GM21528 (cell line): ENCODE measurements around the gene RABGAP1L.
"Not testable (repeated sequence)": the region's sequence is repeated elsewhere in the genome, so short reads cannot be mapped to it uniquely, and the experiment has no call there.

Source experiments
- ATAC-seq: cut with Tn5 transposase; IDR thresholded peaks from one replicate; pipeline ENCODE4 v1.9.1; 2021; ENCODE audit warnings: mild to moderate bottlenecking, moderate library complexity; ENCODE audit not compliant: unreplicated experiment, low FRiP score

RABGAP1L gene

GRCh38 chr1:174998569-174999215 lies 839.4 kb downstream of the RABGAP1L start:
- peak; percentile 4 for ATAC-seq

GRCh38 chr1:174999216-174999935 lies 840.1 kb downstream of the RABGAP1L start:
- peak; percentile 82 for ATAC-seq

- peak; percentile 1 for ATAC-seq
These were observed 840.8 kb downstream of the RABGAP1L start, which contains the start of gene CACYBP for GRCh38 chr1:174999936-175000696. CACYBP (plus strand) TSS chr1:174999947; CDS start chr1:175000181, 234 bp downstream.

GRCh38 chr1:175000697-175001187 lies 841.4 kb downstream of the RABGAP1L start:
- ATAC-seq, result no peak

- no peak for ATAC-seq
These were observed 843.7 kb downstream of the RABGAP1L start for GRCh38 chr1:175002910-175003517.

GRCh38 chr1:175003521-175003920 lies 844.2 kb downstream of the RABGAP1L start:
- ATAC-seq, result no peak

- ATAC-seq, result no peak
These were observed 845.9 kb downstream of the RABGAP1L start for GRCh38 chr1:175005085-175005783.

GRCh38 chr1:175009532-175009931 lies 850.2 kb downstream of the RABGAP1L start:
- no peak for ATAC-seq

- no peak for ATAC-seq
These were observed 854.1 kb downstream of the RABGAP1L start for GRCh38 chr1:175013445-175013844.

- ATAC-seq, result no peak
These were observed 855.9 kb downstream of the RABGAP1L start for GRCh38 chr1:175015243-175015642.

GRCh38 chr1:175019524-175019923 lies 860.2 kb downstream of the RABGAP1L start:
- ATAC-seq, result no peak

GRCh38 chr1:175023043-175023921 lies 864.0 kb downstream of the RABGAP1L start, which contains the start of gene MRPS14:
MRPS14 (minus strand) TSS chr1:175023425; CDS start chr1:175023408, 17 bp downstream.
- ATAC-seq, result peak; percentile 91

GRCh38 chr1:175023922-175024242 lies 864.6 kb downstream of the RABGAP1L start:
- not testable (repeated sequence) for ATAC-seq

- ATAC-seq, result no peak
These were observed 865.5 kb downstream of the RABGAP1L start for GRCh38 chr1:175024773-175025172.

GRCh38 chr1:175033953-175034352 lies 874.6 kb downstream of the RABGAP1L start:
- no peak for ATAC-seq

GRCh38 chr1:175034775-175035174 lies 875.5 kb downstream of the RABGAP1L start:
- ATAC-seq, result no peak

GRCh38 chr1:175035865-175036264 lies 876.5 kb downstream of the RABGAP1L start:
- no peak for ATAC-seq

GRCh38 chr1:175036476-175036875 lies 877.2 kb downstream of the RABGAP1L start:
- ATAC-seq, result no peak

- no peak for ATAC-seq
These were observed 878.1 kb downstream of the RABGAP1L start for GRCh38 chr1:175037416-175037815.
